Calu3 (cell line): ENCODE measurements around the gene SLC35F1. TPM values are rescaled to one million over a fixed set of nuclear protein-coding genes. Genes with fewer than 3 reads are reported as not detected.

Source experiments
- BruUV-seq: library from RNA; stranded (reverse); fragments of 400-500 nt; replicated peaks from 2 replicates; lab custom pipeline; 2021; lab: Mats Ljungman, UMichigan
- CTCF ChIA-PET: fragments of 300-600 bp; sonication (Branson Sonifier 250); formaldehyde crosslinking; loops from one replicate; lab custom pipeline; 2022; ENCODE audit warnings: antibody characterized with exemption; lab: Charles Lee
- DNase-seq: peaks from one replicate; pipeline ENCODE4 v3.0.0; 2022
- H3K27ac Mint-ChIP-seq: one replicate; pipeline ENCODE4 v1.8.0; 2022; ENCODE audit warnings: mixed read lengths; ENCODE audit not compliant: unreplicated experiment
- H3K27me3 Mint-ChIP-seq: one replicate; pipeline ENCODE4 v1.8.0; 2022; ENCODE audit warnings: mixed read lengths; ENCODE audit not compliant: unreplicated experiment
- H3K36me3 Mint-ChIP-seq: one replicate; pipeline ENCODE4 v1.8.0; 2022; ENCODE audit warnings: mild to moderate bottlenecking, moderate library complexity, mixed read lengths; ENCODE audit not compliant: insufficient read depth, unreplicated experiment
- H3K4me1 Mint-ChIP-seq: one replicate; pipeline ENCODE4 v1.8.0; 2022; ENCODE audit warnings: mild to moderate bottlenecking, low read depth, mixed read lengths; ENCODE audit not compliant: unreplicated experiment
- H3K4me3 Mint-ChIP-seq: one replicate; pipeline ENCODE4 v1.8.0; 2022; ENCODE audit warnings: mild to moderate bottlenecking, low read depth, moderate library complexity, mixed read lengths; ENCODE audit not compliant: unreplicated experiment
- H3K9me3 Mint-ChIP-seq: one replicate; pipeline ENCODE4 v1.8.0; 2022; ENCODE audit warnings: low read depth, mixed read lengths; ENCODE audit not compliant: unreplicated experiment
- CTCF ChIP-seq: fragments of 200-600 bp; IDR thresholded peaks from one replicate; pipeline ENCODE4 v1.8.0; 2022; ENCODE audit warnings: antibody characterized with exemption; ENCODE audit not compliant: unreplicated experiment
- intact Hi-C: fragments of 100-400 bp; cut with micrococcal nuclease; formaldehyde crosslinking; loops from one replicate; pipeline ENCODE4 v1.10.0; 2022; ENCODE audit not compliant: unreplicated experiment
- total RNA-seq: library from RNA; stranded (reverse); gene quantifications from 2 replicates; pipeline ENCODE4 v1.2.3, GENCODE V29; 2022

Gene SLC35F1
- total RNA-seq, 1 experiment from 2014 or later: not detected

GRCh38 chr6:118249680-118250079 is 342.6 kb downstream of the SLC35F1 start:
- no TSS peak for BruUV-seq
- no peaks in the 10 kb centered on the region for H3K4me1 Mint-ChIP-seq
- intact Hi-C loops: no loop called here
- peaks cover 24% of the 10 kb centered on the region for H3K27me3 Mint-ChIP-seq
- no peak overlapping the region for H3K27ac Mint-ChIP-seq
- H3K36me3 Mint-ChIP-seq: no peaks in the 10 kb centered on the region
- DNase-seq: no peak
- TF ChIP-seq CTCF: no peak
- no peaks in the 10 kb centered on the region for H3K9me3 Mint-ChIP-seq
- H3K4me3 Mint-ChIP-seq: no peak overlapping the region
- CTCF ChIA-PET: no interaction called here

- DNase-seq: no peak
- BruUV-seq: no TSS peak
- no peak overlapping the region for H3K4me3 Mint-ChIP-seq
- H3K4me1 Mint-ChIP-seq: no peaks in the 10 kb centered on the region
- no peak overlapping the region for H3K27ac Mint-ChIP-seq
- no peaks in the 10 kb centered on the region for H3K27me3 Mint-ChIP-seq
- no peaks in the 10 kb centered on the region for H3K36me3 Mint-ChIP-seq
- TF ChIP-seq CTCF: no peak
- intact Hi-C loops: no loop called here
- CTCF ChIA-PET: no interaction called here
- H3K9me3 Mint-ChIP-seq: no peaks in the 10 kb centered on the region
These were observed 345.4 kb downstream of the SLC35F1 start for GRCh38 chr6:118252474-118252873.

DNA sequence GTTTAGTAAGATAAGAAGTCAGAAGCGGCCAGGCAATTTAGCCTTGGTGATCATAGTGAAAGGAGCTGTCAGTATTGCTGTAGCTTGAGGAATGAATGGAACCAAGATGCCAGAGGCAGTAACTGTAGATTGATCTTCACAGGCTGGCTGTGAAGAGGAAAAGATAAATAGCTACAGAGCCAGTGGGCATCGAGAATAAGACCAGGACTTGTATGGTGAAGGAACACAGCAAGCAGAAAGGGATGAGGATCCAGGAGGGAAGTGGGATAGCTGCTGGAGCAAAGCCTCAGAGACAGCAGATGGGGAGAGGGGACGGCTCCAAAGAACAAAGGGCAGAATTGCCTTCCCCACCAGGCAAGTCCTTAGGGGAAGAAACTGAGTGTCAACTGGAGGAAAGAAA is 346.7 kb downstream of the SLC35F1 start:
- intact Hi-C loops: no loop called here
- H3K4me3 Mint-ChIP-seq: no peak overlapping the region
- no peaks in the 10 kb centered on the region for H3K27me3 Mint-ChIP-seq
- no TSS peak for BruUV-seq
- CTCF ChIA-PET: no interaction called here
- H3K36me3 Mint-ChIP-seq: no peaks in the 10 kb centered on the region
- no peaks in the 10 kb centered on the region for H3K4me1 Mint-ChIP-seq
- H3K9me3 Mint-ChIP-seq: no peaks in the 10 kb centered on the region
- DNase-seq: no peak
- no peak for TF ChIP-seq CTCF
- H3K27ac Mint-ChIP-seq: no peak overlapping the region

GRCh38 chr6:118260833-118261232 is 353.8 kb downstream of the SLC35F1 start:
- BruUV-seq: no TSS peak
- Mint-ChIP-seq H3K4me1 (no peaks in the 10 kb centered on the region), H3K9me3 (peaks cover 2% of the 10 kb centered on the region), H3K27ac (no peak overlapping the region), H3K27me3 (no peaks in the 10 kb centered on the region), H3K36me3 (no peaks in the 10 kb centered on the region), H3K4me3 (no peak overlapping the region)
- no peak for TF ChIP-seq CTCF
- CTCF ChIA-PET: no interaction called here
- DNase-seq: no peak
- intact Hi-C loops: no loop called here
